ENCODE measurements around the gene GRID2IP.
A peak's percentile ranks its signal among the peaks of the same experiment; 100 is the strongest.
"Not testable (repeated sequence)": the region's sequence is repeated elsewhere in the genome, so short reads cannot be mapped to it uniquely, and the experiment has no call there.

GRID2IP gene

DNA sequence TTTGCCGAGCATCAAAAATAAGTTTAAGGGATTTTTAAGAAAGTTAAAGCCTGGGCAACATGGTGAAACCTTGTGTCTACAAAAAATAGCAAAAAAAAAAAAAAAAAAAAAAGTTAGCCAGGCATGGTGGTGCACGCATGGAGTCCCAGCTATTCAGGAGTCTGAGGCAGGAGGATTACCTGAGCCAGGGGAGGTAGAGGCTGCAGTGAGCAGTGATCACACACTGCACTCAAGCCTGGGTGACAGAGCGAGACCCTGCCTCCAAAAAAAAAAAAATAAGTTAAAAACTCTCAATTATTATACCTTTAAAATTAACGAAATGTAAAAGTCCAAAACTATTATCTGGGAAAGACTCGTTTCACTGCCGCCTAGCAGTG, 68.5 kb downstream of the GRID2IP start:
- DNase-seq: no peak

DNA sequence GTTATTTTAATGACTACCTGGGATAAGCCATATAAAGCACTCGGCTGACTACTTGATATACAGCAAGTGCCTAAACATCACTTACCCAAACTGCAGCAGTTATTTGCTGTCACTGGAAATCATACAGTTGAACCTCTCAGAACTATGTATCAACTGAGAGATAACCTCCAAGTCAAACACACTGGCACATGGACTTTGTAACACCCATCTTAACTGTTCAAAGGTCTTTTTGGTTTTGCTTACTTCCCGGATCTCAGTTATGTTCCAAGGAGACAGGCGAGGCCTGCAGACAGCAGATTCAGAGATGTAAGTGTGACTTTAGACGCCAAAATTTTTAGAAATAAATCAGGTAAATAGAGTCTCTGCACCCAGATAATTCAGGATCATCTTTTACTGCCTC, 69.0 kb downstream of the GRID2IP start:
- DNase-seq: no peak

DNA sequence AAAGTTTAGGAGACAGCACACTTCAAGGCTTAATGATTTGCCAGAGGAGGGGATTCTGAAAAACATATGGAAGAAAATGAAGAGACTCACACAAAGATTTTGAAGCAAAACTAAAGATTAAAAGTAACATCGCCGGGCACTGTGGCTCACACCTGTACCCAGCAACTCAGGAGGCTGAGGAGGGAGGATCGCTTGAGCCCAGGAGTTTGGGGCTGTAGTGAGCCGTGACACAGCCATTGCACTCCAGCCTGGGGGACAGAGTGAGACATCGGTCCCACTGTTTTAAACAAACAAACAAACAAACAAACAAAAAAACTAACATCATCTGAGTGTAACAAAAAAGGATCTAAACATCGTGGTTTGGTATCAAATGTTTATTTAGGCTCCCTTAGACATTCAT, 69.8 kb downstream of the GRID2IP start:
- no peak for DNase-seq

DNA sequence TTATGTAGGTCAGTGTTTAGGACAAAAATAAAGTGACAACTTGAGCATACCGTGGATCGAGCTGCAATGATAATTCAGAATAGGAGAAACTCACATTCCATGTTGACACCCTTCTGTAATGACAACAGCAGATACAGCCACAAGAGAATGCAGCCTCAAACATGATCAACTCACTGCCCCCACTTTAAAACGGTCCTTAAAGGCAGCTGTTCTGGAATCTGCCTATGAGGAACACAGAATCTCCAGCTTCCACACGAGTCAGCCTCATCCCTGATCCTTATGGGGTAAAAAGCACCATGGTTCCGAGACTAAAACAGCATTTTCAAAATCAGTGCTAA, 71.0 kb downstream of the GRID2IP start:
- no peak for DNase-seq

DNA sequence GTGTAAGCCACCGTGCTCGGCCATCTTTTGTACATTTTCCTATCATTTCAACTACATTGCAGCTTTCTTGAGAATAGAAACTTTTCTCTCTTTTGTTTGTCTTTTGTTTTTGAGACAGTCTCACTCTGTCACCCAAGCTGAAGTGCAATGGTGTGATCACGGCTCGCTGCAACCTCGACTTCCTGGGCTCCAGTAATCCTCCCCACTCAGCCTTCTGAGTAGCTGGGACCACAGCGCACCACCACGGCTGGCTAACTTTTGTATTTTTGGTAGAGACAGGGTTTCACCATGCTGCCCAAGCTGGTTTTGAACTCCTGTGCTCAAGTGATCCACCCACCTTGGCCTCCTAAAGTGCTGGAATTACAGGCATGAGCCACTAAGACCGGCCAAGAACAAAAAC, 72.2 kb downstream of the GRID2IP start:
- DNase-seq: no peak

DNA sequence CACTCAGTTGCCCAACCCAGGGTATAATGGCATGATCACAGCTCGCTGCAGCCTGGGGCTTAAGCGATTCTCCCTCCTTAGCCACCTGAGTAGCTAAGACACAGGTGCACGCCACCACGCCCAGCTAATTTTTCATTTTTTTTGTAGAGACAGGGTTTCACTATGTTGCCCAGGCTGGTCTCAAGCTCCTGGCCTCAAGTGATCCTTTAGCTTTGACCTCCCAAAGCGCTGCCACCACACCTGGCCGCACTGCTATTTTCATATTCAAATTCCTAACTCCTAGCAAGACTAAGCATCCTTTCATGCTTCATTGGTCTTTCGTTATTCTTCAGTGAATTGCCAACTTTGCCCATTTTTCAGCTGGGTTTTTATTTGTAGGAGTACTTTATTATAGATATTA, 73.1 kb downstream of the GRID2IP start:
- DNase-seq: no peak

DNA sequence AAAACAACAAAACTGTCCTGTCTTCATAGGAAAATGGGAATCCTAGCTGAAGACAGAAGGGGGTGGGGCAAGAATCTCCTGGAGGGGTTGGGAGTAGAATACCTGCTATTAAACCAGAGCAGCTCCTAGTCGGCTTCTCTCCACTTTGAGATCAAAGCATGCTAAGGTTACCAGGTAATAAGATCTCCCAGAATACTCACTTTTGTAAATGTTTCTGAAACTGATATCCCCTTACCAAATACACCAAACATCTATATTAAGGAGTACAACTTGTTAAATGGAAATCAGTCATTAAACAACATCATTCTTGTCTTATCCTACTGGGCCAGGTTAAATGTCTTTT, 74.0 kb downstream of the GRID2IP start:
- DNase-seq: peak; percentile 43

DNA sequence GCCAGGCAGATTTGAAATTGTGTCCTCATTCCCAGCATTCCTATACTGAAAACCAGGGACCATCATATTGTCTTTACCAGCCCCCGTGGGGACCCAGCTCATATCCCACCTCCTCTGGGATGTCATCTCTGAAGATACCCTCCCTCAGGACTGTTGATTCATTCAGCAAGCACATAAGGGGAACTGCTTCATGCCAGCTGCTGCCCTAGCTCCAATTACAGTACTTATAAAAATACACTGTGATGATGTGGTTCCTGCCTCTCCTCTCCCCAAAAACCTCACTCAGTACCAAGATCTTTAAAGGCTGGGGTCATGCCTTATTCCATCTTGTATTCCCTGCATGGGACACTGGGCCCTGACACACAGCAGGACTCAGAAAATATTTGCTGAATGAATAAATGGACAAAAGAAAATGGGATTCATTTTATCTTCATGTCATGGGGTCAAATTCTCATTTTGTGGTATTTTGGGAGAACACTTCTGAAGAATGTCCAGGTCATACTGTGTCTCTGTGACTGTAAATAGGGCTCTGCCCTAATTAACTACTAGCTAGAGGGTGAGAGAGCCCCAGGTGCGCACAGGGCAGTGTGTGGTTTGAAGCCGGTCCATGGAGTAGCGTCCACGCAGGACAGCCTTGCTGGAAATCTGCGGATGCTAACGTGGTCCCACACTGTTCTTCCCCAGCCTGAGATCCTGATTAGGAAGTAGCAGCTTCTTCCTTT, 74.5 kb downstream of the GRID2IP start:
- peak; percentile 83 for DNase-seq

DNA sequence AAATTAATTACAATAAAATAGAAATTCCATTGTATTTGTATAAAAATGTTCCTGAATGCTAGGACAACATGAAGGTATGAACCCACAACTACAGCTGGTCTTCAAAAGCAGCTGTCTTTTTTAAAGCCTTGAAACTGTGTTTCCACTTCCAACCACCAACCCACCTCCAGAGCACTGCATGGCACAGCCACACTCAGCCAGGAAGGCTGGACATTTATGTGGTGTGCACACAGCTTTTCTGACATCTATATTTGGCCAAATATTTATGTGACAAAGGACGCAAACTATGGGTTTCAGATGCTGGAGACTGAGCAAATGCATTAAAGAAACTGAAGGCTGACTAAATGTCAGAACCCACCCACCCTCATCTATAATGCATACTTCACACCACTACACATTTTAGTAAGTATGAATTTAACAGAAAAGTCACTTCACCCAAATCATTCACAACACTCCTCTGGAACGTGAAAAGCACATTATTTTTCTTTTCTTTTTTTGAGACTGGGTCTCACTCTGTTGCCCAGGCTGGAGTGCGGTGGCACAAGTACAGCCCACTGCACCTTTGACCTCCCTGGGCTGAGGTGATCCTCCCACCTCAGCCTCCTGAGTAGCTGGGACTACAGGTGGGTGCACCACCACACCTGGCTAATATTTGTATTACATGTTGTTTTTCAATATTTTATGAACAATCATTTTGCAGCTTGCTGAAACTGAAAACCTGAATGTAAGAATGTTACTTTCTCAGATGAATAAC, 75.7 kb downstream of the GRID2IP start:
- DNase-seq: no peak

DNA sequence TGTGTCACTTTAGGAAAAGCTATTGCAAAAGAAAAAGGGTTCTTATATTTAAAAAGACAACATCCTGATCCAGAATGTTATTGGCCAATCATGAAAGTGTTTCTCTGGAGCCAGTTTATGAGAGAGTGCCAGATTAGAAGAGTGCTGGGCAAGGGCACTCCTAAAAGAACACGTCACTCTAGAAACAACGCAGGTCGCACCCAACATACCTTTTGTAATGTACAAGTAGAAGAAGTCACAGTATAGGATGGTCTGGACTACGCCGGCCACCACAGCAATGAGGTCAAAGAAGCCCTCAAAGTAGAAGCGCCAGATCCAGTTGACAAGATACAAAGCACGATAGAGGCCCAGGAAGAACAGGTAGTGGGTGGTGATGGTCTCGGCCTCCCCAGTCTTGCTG, 85.4 kb downstream of the GRID2IP start:
- DNase-seq: no peak

DNA sequence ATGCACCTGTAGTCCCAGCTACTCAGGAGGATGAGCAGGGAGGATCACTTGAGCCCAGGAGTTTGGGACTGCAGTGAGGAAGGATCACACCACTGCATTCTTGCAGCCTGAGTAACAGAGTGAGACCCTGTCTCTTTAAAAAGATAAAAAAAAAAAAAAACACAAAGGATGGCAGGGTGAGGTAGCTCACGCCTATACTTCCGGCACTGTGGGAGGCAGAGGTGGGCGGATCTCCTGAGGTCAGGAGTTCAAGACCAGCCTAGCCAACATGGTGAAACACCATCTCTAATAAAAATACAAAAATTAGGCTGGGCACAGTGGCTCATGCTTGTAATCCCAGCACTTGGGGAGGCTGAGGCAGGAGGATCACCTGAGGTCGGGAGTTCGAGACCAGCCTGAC, 87.7 kb downstream of the GRID2IP start:
- not testable (repeated sequence) for DNase-seq

DNA sequence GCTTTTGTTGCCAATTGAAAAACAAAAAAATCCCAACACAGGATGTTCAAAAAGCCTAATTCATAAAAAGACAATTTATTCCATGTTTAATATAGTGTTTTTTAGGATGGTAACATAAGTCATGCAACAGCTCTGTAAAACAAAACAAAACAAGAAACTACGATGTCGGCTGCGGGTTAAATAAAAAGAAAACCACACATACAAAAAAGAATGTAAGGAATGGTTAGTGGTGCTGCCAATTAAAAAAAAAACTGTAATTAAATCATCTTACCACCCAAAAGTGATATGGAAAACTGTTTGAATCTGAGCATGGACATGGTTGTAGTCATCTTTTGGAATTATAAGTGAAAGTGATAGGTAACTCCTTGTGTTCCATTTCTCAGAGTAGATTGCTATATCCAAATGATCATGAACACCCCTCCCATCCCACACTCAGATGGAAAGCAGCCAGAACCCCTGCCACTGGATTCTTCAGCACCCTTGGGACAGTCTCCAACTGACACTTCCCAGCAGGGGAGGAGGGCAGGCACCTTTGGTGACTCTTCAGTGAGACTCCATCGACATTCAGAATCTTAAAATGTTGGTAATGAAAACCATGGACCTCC, 89.2 kb downstream of the GRID2IP start:
- no peak for DNase-seq

DNA sequence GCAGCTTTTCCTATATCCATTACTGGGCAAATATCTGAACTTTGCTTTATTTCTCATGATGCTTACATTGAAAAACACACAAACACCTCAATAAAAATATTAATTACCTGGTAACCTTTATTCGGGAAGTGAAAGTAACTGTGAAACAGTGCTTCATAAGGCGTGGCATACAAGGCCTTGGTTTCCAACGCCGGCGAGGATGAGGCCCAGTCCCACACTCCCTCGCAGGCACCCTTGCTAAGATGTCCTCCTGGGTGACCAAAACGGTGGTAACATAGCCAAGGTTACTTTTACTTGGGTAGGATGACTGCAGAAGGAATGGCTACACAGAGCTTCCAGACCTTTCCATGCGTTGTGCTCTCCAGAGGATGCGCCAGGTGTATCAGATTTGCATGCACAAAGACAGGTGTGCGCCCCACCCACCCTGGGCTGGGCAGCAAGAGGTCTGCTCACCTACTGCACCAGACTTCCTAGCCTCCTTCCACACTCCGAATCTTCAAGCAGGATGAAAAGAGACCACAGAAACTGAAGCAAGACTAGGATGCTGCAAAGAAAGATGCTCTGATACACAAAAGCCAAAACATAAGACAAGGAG, 90.2 kb downstream of the GRID2IP start:
- no peak for DNase-seq

DNA sequence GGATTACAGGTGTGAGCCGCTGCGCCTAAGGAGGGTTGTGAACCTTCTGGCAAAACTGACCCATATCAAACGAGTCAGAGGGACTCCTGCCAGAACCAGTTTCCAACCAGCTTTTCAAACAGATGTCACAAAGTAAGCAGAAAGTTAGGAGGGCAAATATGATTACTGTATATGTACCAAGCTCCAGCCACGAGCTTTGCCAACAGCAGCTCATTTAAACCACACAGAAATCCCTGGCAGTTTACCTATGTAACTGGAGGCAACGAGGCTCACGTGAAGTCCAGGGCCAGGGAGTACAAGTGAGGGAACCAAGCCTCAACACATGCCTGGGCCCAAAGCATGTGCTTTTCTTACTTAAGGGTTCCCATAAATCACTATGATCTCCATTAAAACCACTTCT, 91.0 kb downstream of the GRID2IP start:
- no peak for DNase-seq

DNA sequence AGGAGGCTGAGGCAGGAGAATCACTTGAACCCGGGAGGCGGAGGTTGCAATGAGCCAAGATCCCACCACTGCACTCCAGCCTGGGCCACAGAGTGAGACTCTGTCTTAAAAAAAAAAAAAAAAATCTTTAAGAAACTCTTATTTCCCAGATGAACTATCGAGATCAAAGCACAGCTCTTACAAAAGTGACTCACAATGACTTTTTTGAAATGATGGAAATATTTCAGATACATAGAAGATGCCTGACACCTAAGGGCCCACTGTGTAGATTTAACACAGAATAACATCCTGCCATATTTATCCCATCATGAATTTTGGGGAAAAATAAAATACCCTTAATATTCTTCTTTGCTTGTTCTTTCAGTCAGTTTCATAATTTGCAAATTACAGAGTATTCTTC, 92.6 kb downstream of the GRID2IP start:
- not testable (repeated sequence) for DNase-seq

DNA sequence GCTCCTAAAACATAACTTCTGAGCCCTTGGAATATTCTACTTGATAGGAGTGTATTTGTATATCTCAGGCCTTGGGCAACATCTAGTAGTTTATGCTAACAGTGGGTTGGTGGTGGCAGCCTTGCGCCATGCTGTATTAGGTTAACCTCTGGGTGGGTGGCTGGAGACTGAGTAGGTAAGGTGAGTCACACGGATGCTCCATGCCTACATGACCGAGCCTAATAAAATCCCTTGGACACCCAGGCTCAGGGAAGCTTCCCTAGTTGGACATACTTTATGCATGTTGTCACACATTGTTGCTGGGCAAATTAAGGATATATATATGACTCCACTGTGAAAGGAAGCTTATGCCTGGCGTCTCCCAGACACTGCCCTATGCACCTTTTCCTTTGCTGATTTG, 97.5 kb downstream of the GRID2IP start:
- DNase-seq: no peak

DNA sequence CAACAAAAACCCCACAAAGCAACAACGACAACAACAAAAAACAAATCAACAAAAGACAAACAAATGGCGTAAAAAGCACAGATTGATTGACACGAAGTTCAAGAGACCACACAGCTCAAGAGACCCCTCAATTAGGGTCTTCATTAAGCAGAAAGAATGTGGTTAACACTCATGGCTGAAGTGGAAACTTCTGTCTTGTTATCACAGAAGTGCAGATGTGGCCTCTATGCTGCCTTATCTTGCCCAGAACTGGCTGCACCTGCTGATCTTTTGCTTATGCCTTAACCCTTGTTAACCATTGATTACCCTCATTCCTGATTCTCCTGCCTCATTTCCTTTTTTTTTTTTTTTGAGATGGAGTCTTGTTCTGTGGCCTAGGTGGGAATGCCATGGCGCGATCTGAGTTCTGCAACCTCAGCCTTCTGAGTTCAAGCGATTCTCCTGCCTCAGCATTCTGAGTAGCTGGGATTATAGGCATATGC, 100.0 kb downstream of the GRID2IP start:
- no peak for DNase-seq

DNA sequence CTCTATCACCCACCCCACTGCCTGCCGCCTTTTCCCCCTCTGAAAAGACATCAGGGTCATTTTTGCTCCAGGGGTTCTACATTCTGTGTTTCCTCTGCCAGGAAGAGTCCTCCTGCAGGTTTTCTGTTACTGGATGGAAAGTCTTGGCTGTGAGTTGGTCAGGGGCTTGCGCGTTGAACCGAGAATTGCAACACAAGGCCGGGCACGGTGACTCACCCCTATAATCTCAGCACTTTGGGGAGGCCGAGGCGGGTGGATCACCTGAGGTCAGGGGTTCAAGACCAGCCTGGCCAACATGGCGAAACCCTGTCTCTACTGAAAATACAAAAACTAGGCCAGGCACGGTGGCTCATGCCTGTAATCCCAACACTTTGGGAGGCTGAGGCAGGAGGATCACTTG, 100.7 kb downstream of the GRID2IP start:
- DNase-seq: not testable (repeated sequence)

DNA sequence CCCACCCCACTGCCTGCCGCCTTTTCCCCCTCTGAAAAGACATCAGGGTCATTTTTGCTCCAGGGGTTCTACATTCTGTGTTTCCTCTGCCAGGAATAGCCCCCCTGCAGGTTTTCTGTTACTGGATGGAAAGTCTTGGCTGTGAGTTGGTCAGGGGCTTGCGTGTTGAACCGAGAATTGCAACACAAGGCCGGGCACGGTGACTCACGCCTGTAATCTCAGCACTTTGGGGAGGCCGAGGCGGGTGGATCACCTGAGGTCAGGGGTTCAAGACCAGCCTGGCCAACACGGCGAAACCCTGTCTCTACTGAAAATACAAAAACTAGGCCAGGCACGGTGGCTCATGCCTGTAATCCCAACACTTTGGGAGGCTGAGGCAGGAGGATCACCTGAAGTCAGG, 101.4 kb downstream of the GRID2IP start:
- not testable (repeated sequence) for DNase-seq

DNA sequence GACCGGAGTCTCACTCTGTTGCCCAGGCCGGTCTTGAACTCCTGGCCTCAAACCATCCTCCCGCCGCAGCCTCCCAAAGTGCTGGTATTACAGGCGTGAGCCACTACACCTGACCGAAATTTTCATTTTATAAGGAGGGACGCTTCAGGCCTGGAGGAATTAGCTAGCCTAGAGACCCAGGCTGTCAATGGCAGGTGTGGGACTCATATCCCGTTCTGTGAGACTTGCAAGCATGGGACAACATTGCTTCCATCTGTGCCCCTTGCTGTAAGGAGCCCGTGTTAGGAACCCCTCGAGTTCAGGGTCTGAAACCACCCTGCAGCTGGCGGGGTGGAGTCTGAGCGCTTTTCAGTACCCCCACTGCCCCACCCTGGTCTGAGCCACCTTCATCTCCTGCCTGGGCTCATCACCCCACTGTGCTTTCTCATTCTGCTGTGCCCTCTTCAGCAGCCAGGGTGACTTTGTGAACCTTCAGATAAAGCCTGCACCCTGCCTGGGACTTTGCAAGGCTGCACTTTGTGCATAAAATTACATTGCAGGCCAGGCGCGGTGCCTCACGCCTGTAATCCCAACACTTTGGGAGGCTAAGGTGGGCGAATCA, 102.2 kb downstream of the GRID2IP start:
- no peak for DNase-seq

DNA sequence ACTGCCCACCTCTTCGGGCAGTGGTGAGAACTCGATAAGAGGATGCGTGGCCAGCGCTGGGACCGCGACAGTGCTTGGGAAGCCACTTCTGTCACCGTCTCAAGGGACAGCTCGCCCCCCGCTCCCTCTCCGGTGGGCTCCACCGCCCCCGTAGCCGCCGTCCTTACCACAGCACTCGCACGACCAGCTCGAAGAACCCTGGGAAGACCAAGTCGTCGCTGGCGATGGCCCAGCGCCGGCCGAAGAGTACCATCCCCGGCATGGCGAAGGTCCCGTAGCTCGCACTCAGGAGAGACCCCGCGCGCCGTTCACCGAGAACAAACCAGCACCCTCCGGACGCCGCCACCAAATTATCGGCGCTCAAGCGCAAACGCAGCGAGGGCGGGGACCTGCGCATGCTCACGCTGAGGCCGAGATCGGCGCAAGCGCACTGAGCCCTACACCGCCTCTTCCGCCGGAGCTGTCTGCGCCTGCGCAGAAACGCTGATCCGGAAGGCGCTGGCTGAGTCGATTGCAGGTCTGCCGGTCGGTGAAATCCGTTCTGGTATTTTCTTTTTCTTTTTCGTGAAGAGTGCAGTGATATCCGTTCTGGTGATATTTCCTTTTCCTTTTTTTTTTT, 103.6 kb downstream of the GRID2IP start, which contains the start of gene DAGLB:
TSS of gene DAGLB (minus strand) at position 374 of the 619 bp plus-strand sequence. CDS start at position 262, 112 bp downstream.
- peak; percentile 90 for DNase-seq

Data from NCI-H2171 treated with DMSO at 0.1 percent for 48 hours (cell line).